Right hindlimb (tissue), 1 donor: ENCODE data around the gene COL11A2.
"Not testable (repeated sequence)": the region's sequence is repeated elsewhere in the genome, so short reads cannot be mapped to it uniquely, and the experiment has no call there.

Experiments
- DNase-seq: peaks from one replicate; pipeline ENCODE4 v3.0.0-alpha.2; 2018

Gene COL11A2

DNA sequence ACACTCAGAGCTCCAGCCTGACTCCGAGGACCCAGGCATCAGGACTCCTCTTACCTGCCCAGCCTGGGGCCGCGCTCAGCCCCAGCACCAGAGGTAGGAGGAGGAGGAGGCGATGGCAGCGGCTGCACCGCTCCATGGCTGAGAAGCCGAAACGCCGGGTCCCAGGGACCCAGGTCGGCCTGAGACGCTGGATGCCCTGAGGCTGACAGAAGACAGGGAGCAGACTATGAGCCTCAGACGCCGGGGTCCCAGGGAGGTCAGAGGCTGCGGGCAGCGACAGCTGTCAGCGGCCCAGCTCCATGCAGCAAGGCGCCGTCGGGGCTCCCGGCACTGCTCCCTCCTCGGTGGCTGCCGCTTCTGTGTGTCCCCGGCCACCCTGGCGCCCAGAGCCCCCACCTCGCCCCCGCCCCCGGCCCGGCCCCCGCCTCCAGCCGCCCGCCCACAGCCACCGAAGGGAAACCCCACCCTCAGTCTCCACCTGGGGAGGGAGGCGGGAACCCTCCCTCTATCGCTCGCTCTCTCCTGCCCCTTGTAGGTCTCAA, at the start of gene COL11A2:
TSS of gene COL11A2 (minus strand) at position 363 of the 542 bp plus-strand sequence. CDS start at position 136, 227 bp downstream.
- DNase-seq: peak; percentile 63

DNA sequence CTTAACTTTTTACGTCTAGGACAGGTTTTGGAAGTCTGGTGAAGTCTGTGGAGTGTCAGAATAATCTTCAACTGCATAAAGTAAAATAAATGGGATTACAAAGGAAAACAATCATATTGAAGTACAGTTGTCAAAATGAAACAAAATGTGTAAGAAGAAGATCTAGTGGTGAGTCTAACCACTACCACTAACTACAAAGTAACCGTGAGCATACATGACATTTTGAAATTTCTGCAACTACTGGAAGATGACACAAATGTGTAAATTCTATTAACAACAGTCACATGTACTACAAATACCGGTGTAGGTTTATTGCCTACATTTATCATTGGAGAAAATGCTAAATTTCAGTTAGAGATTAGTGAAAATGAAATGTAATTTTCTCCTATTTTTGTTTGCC, 49.7 kb upstream of the COL11A2 start:
- DNase-seq: no peak

DNA sequence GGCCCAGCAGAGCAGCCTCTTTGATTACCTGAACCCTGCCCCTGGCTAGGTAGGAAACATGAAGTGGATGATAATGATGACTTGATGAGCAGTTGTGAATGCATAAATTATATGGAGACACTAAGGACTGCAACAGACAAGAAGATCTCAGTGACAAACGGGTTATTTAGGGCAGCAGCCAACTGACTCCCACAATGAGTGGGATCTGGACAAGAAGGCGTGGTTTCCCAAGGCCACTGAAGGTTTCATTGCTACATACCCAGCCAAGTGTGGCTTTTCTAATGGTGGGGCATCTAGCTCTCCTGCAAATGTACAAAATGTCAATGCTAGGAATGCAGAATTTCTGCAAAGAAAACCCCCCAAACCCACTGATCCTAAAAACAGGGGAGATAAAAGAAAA, 45.5 kb upstream of the COL11A2 start:
- DNase-seq: no peak

DNA sequence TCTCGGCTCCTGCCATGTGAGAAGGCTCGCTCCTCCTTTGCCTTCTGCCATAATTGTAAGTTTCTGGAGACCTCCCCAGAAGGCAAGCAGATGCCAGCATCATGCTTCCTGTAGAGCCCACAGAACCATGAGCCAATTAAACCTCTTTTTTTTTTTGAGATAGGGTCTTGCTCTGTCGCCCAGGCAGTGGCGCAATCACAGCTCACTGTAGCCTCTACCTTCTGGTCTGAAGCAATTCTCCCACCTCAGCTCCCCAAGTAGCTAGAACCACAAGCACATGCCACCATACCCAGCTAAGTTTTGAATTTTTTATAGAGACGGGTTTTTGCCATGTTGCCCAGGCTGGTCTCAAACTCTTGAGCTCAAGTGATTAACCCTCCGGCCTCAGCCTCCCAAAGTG, 44.6 kb upstream of the COL11A2 start:
- DNase-seq: no peak

DNA sequence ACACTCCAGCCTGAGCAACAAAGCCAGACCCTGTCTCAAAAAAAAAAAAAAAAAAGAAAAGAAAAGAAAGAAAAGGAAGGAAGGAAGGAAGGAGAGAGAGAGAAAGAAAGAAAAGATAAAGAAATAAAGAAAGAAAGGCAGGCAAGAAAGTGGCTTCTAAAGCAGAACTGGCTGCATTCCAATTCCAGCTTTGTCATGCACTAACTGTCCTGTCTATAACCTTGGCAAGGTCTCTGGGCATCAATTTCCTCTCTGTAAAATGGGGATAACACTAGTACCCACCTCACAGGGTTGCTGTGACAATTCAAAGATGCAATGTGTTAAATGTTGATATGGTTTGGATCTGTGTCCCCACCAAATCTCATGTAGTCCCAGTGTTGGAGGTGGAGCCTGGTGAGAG, 44.1 kb upstream of the COL11A2 start:
- no peak for DNase-seq

DNA sequence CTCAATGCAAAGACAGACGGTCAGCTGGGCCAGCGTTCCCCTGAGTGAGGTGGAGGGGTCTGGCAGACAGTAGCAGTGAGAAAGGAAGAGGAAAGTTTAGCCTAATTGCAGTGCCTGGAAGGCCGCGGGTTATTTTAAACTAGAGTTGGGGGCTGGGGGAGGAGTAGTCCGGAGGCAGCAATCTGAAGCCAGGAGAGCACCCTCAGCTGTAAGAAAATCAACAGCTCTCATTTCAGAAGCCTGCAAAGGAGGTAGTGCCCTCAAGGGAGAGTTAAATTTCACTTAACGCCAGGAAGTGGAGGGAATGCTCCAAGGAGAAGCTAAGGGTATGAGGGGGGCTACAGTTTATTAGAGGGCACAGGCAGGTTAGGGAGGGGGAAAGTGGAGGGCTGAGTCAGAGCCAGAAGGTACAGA, 43.0 kb upstream of the COL11A2 start:
- DNase-seq: peak; percentile 36

DNA sequence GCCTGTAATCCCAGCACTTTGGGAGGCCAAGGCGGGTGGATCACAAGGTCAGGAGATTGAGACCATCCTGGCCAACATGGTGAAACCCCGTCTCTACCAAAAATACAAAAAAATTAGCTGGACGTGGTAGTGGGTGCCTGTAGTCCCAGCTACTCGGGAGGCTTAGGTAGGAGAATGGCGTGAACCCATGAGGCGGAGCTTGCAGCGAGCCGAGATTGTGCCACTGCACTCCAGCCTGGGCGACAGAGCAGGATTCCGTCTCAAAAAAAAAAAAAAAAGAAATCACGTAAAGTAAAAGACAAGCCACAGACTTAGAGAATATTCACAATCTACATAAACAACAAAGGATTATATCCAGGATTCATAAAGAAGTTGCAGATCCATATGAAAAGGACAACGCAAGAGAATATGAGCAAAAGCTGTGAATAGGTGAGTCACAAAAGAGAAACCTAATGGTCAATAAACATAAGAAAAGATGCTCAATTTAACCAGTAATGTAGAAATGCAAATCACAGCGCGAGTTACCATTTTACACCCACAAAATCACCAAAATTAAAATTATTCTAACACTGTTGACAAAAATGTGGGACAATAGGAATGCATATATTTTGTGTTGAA, 34.3 kb upstream of the COL11A2 start:
- not testable (repeated sequence) for DNase-seq

DNA sequence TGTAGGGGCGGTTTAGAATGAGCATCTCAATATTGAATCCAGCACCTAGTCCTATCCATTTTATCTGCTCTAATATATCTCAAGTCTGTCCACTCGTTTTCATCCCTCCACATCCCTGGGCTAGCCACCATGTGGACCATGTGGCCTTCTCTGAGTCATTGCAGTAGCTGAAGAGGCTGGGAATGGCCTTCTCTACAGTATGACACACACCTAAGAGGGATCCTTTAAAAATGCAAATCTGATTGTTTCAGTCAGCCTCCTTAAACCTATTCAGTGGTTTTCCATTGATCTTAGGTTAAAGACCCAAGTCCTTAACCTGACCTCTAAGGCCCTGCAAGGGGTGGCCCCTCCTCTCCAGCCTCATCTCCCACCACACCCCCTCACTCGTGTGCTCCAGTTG, 25.4 kb upstream of the COL11A2 start:
- no peak for DNase-seq

DNA sequence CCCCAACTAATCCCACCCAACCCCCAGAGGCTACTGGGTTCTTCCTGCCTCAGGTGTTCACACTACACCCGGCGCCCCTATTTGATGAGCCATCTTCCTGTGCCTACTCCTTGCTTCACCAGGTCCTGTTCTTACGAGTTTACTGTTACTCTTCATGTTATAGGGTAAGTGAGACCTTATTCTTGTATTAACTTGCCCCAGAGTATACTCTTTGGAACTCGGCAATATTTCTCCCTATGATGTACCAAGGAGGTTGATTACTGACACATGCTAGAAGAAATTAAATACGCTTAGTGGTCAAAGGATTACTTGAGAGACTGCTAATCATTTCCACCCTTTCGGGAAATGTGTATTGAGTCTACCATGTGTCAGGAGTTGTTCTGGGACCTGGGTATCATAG, 25.0 kb upstream of the COL11A2 start:
- no peak for DNase-seq

DNA sequence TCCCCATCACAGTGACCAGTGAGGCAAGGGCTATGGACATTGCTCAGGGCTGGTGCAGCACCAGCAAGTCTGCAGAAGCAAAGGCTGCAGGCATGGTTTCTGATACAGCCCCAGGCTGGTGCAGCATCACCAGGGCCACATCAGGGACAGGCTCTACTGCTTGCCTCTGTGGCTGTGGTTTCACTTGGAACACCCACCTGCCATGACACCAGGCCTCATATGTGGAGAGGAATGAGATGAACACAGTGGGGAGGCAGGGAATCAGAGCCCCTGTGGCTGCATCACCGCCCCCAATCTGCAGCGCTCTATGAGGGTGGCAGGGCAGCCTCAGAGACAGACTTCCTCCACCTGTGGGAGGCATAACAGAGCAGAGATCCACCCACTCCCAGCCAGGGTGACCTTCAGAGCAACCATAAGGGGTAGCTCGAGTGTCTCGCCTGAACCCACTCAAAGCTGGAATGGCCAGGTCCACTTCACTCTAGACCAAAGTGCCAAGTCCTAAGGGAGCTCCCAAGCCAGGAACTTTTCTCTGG, 23.9 kb upstream of the COL11A2 start:
- DNase-seq: no peak

DNA sequence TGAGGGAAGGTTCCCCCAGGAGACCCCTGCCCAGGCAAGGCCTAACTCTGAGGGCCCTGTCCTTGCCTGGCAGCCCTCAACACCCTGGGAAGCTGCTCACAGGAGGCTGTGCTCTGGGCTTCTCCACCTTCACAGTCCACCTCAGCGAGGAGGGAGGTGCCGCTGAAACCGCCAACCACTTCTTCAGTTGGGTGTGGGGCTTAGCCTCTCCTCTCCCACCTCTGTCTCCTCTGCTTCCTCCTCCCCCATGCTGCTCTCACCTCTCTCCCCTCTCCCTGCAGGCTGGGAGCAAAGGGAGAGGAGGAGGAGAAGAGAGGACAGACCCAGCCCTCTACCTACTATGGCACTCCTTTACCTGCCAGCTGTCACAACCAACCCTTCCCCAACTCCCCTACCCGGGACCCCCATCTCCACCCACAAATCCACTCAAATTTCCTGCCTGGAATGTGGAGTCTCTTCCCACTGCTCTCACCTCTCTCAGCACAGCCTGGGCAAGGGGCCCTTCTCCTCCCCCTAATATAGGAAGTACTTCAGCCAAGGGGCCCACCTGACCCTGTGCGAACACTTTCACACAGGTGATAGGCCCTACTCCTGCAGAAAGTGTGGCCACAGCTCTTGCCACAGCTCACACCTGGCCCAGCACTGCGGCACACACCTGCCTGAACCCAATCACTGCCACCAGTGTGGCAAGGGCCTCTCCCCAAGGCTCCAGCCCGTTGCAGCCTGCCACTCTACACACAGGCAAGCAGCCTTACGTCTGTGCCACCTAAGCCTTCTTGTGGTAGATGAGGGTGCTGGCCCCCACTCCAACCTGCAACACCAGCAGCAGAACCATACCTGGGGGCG, 23.2 kb upstream of the COL11A2 start:
- no peak for DNase-seq

DNA sequence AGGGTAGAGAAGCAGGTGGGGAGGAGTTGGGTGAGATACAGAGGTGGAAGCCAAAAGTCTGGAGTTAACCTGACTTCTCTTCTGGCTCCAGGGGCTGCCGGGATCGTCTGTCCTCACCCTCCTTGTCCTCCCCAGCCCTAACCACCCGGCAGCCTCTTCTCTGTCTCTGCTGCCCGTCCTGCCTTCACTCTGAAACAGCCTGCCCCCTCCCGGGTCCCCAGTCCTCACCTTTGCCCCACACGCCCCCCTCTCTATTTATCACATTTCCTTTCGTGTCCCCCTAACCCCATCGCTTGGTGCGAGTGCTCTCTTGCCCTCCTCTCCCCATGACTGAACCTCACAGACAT, 21.7 kb upstream of the COL11A2 start:
- DNase-seq: no peak

DNA sequence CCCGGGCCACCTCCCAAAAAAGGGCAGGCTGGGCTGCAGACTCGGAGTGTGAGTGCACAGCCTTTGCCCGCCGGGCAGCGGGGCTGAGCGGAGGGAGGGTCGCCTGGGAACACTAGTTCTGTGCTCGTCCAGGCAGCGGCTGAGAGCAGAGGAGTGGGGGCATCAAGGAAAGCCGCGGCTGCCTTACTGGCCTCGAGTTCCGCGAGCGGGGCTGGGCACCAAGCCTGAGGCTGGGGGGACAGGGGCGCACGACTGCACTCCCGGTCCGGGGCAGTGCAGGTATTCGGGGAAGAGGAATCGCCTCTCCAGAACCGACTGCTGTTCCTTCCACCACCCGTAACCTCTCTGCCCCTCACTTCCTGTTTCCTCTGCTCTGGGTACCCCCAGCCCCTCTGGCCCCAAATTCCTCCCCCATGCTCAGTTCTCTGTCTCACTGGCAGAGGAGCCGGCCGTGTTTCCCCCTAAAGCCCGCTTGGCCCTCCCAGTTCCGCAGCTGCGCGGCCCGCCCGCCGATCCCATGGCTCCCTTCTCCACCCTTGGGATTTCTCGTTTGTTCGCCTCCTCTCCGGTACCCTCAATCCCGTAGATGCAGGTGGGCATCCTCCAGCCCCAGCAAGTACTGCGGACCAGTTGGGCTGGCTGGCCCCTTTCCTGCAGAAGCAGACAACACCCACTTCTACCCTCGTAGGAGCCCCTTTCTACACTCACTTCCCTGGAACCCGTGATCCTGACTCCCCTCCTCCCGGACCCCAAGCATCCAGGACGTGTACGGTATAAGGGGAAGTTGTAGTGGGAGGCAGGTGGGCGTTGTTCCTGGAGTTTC, 21.1 kb upstream of the COL11A2 start:
- peak; percentile 67 for DNase-seq

DNA sequence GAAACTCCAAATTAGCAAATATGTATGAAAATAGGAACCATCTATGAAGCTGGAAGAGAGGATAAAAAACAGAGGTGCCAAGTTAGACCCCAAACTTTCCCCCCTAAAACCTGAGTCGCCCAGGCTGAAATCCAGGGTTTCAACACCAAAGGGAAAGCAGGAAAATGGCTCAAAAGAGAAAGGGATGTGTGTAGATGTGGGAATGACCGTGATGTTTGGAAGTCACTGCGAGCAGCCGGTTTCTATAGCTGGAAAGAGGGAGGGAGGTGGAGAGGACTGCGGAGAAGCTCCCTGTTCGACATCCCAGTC, 20.5 kb upstream of the COL11A2 start:
- no peak for DNase-seq

DNA sequence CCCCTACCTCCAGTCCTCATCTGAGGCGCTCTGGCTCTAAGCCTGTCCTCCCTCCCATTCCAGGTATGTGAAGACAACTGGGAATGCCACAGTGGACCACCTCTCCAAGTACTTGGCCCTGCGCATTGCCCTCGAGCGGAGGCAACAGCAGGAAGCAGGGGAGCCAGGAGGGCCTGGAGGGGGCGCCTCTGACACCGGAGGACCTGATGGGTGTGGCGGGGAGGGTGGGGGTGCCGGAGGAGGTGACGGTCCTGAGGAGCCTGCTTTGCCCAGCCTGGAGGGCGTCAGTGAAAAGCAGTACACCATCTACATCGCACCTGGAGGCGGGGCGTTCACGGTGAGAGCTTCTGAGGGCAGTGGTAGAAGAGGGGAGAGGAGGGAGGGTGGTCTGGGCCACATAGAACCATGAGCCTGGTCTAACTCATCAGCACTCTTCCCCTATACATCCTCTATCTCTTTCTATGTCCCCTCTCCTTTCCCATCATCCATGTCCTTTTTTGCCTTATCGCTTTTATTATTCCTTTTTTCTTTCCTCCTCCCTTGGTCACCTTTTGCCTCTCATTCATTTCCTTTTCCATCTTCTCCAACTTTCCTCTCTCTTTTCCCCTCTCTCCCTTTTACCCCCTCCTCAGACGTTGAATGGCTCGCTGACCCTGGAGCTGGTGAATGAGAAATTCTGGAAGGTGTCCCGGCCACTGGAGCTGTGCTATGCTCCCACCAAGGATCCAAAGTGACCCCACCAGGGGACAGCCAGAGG, 19.6 kb upstream of the COL11A2 start:
- no peak for DNase-seq

DNA sequence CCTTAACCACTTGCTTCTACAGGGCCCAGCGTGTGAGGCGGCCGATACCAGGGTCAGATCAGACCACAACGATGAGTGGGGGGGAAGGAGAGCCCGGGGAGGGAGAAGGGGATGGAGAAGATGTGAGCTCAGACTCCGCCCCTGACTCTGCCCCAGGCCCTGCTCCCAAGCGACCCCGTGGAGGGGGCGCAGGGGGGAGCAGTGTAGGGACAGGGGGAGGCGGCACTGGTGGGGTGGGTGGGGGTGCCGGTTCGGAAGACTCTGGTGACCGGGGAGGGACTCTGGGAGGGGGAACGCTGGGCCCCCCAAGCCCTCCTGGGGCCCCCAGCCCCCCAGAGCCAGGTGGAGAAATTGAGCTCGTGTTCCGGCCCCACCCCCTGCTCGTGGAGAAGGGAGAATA, 18.9 kb upstream of the COL11A2 start:
- no peak for DNase-seq

DNA sequence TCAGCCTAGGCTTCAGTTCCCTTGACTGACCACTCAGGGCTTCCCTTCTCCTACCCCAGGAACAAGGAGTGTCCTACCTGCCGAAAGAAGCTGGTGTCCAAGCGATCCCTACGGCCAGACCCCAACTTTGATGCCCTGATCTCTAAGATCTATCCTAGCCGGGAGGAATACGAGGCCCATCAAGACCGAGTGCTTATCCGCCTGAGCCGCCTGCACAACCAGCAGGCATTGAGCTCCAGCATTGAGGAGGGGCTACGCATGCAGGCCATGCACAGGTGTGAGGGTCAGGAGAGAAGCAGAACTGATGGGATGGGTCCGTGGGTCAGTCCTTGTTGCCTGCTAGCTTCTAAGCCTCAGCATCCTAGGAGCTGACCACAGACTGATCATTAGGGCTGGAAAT, 17.6 kb upstream of the COL11A2 start:
- DNase-seq: no peak

DNA sequence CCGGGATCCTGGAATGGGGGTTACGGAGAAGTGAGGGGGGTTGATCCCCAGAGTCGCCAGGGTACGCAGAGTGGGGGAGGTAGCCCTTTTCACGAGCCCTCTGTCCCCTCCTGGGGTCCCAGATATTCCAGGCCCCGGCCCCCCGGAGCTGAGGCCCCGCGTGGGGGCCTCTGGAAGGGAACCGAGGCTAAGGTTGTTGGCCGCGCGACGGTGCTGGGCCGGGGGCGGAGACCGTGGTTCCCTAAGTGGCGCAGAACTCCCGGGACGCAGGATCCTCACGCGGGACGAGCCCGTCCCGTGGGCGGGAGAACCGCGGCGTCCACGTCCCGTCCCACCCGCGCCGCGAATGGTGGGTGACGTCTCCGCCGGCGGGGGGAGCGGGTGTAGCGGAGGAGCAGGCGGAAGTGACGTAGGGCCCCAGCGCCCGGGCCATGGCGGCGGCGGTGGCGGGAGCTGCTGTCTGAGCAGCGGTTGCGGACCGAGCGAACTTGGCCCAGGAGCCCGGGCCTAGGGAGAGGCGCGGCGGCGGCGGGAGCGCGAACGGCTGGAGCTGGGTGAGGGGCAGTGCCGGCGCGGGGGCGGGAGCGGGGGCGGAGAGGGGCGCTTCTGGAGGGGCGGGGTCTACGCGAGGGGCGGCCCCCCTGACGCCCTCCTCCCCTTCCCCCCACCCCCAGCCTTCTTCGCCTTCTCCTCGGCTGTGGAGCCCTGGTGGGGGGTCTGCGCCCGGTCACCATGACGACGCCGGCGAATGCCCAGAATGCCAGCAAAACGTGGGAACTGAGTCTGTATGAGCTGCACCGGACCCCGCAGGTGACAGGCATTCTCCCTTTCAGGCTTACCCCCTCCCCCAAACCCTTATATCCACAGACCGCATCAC, 16.1 kb upstream of the COL11A2 start, which contains the start of gene RING1:
TSS of gene RING1 (plus strand) at position 410 of the 877 bp plus-strand sequence. CDS start at position 733, 323 bp downstream.
- DNase-seq: peak; percentile 92

DNA sequence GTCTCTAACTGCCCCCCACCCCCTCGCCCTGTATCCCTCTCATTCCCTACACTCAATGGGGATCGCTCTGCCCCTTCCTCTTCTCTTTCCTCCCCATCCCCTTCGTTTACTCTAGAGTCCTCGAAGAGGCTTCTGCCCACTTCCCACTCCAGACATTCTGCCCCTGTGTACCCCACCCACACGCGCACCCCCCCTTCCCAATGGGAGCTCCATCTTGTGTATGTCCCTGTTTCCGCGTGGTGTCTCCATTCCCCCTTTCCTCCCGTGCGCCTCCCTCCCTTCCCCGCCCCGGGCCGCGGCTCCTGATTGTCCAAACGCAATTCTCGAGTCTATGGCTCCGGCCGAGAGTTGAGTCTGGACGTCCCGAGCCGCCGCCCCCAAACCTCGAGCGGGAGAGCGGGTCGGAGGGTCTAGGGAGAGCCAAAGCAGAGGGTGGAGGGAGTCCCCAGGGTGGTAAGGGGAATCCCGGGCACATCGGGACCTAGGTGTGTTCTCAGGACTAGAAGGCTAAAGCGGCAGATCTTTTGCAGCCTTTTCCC, 15.4 kb upstream of the COL11A2 start:
- peak; percentile 81 for DNase-seq

DNA sequence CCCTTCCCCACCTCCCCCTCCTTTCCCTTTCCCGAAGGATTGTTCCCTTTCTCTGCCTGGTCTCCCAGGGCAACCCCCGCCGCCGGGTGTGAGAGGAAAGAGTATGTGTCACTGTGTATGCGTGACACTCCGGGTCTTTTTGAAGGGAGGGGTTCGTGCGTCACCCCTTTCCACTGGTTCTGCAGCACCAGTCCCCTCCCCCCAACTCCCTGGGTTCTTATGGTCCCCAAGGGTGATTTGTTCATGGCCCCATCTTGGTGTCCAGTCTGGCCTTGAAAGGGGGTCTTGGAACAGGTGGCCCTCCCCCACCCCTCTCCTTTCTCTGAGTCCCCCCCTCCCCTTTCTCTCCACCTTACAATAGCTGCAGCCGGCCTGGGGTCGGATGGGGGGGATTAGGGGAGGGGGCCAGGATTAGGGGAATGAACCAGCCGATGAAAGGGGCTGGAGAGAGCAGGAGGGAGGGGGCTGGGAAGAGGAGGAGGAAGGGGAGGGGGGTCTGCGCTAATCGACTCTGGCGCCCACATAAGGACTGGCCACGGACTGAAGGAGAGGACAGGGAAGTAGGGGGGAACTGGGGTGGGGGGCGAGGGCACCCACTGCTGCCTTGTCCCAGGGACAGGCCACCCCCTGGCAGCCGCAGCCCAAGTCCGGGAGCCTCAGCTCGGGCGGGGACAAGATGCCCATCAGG, 14.7 kb upstream of the COL11A2 start:
- DNase-seq: peak; percentile 34
